Calu3 (cell line): ENCODE results near the gene CNNM4. TPM values are rescaled to one million over a fixed set of nuclear protein-coding genes. Genes with fewer than 3 reads are reported as not detected.

Source experiments
- Bru-seq: library from RNA; stranded (reverse); fragments of 400-500 nt; gene quantifications from one replicate; lab custom pipeline; 2021; lab: Mats Ljungman, UMichigan
- BruChase-seq, 2 experiments: library from RNA; stranded (reverse); fragments of 400-500 nt; gene quantifications; one replicate each; lab custom pipeline; 2021; lab: Mats Ljungman, UMichigan
- BruUV-seq: library from RNA; stranded (reverse); fragments of 400-500 nt; replicated peaks from 2 replicates; lab custom pipeline; 2021; lab: Mats Ljungman, UMichigan
- CTCF ChIA-PET: fragments of 300-600 bp; sonication (Branson Sonifier 250); formaldehyde crosslinking; loops from one replicate; lab custom pipeline; 2022; ENCODE audit warnings: antibody characterized with exemption; lab: Charles Lee
- DNase-seq: peaks from one replicate; pipeline ENCODE4 v3.0.0; 2022
- H3K27ac Mint-ChIP-seq: one replicate; pipeline ENCODE4 v1.8.0; 2022; ENCODE audit warnings: mixed read lengths; ENCODE audit not compliant: unreplicated experiment
- H3K27me3 Mint-ChIP-seq: one replicate; pipeline ENCODE4 v1.8.0; 2022; ENCODE audit warnings: mixed read lengths; ENCODE audit not compliant: unreplicated experiment
- H3K36me3 Mint-ChIP-seq: one replicate; pipeline ENCODE4 v1.8.0; 2022; ENCODE audit warnings: mild to moderate bottlenecking, moderate library complexity, mixed read lengths; ENCODE audit not compliant: insufficient read depth, unreplicated experiment
- H3K4me1 Mint-ChIP-seq: one replicate; pipeline ENCODE4 v1.8.0; 2022; ENCODE audit warnings: mild to moderate bottlenecking, low read depth, mixed read lengths; ENCODE audit not compliant: unreplicated experiment
- H3K4me3 Mint-ChIP-seq: one replicate; pipeline ENCODE4 v1.8.0; 2022; ENCODE audit warnings: mild to moderate bottlenecking, low read depth, moderate library complexity, mixed read lengths; ENCODE audit not compliant: unreplicated experiment
- H3K9me3 Mint-ChIP-seq: one replicate; pipeline ENCODE4 v1.8.0; 2022; ENCODE audit warnings: low read depth, mixed read lengths; ENCODE audit not compliant: unreplicated experiment
- intact Hi-C: fragments of 100-400 bp; cut with micrococcal nuclease; formaldehyde crosslinking; loops from one replicate; pipeline ENCODE4 v1.10.0; 2022; ENCODE audit not compliant: unreplicated experiment
- long read RNA-seq: library from polyadenylated mRNA; stranded (forward); transcript quantifications from one replicate; pipeline ENCODE4 v2.0.0, GENCODE V29; 2022
- total RNA-seq: library from RNA; stranded (reverse); gene quantifications from 2 replicates; pipeline ENCODE4 v1.2.3, GENCODE V29; 2022
- TF ChIP-seq, protein P1 (sequence below): fragments of 200-600 bp; IDR thresholded peaks from one replicate; pipeline ENCODE4 v1.8.0; 2022; ENCODE audit warnings: antibody characterized with exemption; ENCODE audit not compliant: unreplicated experiment

CNNM4 gene
- total RNA-seq (17.6 and 22.3 TPM in 2 replicates), Bru-seq, nascent RNA (percentile 46 among the genes with signal in this experiment), BruChase-seq, experiment 1, labeled RNA remaining after a 6-hour chase (percentile 64 among the genes with signal in this experiment), BruChase-seq, experiment 2, labeled RNA remaining after a 2-hour chase (percentile 52 among the genes with signal in this experiment)
- long read RNA-seq, full-length matches to known transcripts = 10 of 16 reads
- long read RNA-seq, partial matches to known transcripts = 2 of 16 reads
- long read RNA-seq, other reads (novel, unspliced or antisense) = 4 of 16 reads

DNA sequence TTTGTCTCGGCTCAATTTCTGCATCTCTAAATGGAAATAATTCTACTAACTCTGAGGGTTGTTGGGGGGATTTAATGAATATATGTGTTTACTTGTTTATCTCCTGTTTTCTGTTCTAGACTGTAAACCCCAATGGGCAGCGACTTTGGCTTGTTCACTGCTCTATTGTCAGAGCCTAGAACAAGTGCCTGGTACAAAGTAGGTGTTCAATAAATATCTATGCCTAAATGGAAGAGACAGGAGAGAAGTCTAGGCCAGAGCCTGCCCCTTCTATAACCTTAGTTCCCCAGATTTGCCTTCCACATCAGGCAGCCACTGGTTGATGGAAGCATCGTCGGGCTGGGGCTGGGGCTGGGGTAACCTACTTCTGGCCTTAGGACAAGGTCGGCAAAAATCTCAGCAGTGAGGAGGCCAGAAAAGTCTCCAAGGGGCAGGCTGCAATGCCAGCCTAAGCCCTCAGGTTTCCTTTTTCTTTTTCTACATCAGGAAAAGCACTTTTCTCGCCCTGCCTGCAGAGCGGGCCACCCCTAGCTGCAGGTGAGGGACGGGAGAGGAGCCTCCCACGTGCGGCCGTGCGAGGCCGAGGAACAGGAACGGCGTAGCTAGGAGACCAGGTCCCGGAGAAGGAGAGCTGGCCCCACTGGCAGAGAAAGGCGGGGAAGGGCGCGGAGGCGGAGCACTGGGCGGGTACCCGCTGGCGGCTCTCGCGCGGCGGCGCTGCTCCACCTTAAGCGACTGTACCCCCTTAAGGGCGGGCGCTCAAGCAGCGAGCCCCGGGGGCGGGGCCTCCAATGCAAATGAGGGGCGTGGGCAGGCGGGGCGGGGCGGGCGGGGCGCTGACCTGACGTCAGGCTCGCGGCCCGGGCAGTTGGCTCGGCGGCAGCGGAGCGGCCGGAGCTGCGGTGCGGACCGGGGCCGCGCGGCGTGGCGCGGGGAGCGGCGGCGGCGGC lies at the start of gene CNNM4:
TSS of gene CNNM4 (plus strand) at position 867 of the 950 bp plus-strand sequence. CDS start 98 bp downstream, outside the sequence.
- Mint-ChIP-seq H3K4me3 (peak within 1 kb of the TSS; percentile 72), H3K4me1 (peaks cover 38% of the 10 kb centered on the region), H3K27me3 (no peaks in the 10 kb centered on the region), H3K36me3 (peaks cover 31% of the 10 kb centered on the region), H3K9me3 (no peaks in the 10 kb centered on the region), H3K27ac (peak within 1 kb of the TSS; percentile 39)
- TF ChIP-seq, protein P1, sequence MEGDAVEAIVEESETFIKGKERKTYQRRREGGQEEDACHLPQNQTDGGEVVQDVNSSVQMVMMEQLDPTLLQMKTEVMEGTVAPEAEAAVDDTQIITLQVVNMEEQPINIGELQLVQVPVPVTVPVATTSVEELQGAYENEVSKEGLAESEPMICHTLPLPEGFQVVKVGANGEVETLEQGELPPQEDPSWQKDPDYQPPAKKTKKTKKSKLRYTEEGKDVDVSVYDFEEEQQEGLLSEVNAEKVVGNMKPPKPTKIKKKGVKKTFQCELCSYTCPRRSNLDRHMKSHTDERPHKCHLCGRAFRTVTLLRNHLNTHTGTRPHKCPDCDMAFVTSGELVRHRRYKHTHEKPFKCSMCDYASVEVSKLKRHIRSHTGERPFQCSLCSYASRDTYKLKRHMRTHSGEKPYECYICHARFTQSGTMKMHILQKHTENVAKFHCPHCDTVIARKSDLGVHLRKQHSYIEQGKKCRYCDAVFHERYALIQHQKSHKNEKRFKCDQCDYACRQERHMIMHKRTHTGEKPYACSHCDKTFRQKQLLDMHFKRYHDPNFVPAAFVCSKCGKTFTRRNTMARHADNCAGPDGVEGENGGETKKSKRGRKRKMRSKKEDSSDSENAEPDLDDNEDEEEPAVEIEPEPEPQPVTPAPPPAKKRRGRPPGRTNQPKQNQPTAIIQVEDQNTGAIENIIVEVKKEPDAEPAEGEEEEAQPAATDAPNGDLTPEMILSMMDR = no peak
- CTCF ChIA-PET = interaction anchor here (0.6 to 2.4 kb wide), 7 partner anchors 13 to 120 kb away, joined by 3 to 5 read pairs (median 3); no protein-coding TSS in a partner anchor
- DNase-seq = peak; percentile 93
- BruUV-seq = no TSS peak
- intact Hi-C loops = loop anchor here (5.0 kb wide), 2 partner anchors 57 to 123 kb away; partner anchors contain the start of genes CNNM3 and KANSL3

DNA sequence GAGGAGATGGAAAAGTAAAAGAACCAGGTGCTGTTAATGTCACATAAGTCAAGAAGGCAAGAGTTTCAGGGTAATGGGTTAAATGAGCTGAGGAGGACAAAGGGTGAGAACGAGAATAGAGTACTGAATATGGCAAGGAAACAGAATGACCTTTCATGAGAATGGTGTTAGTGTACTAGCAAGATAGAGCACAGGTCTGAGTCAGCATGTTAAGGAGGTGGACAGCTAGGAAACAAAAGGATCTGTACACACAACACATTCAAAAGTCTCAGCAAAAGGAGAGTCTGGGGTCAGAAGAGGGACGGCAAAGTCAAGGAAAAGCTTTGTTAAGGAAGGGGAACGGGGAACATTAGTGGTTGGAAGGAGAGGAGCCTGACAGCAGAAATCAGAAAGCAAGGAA lies 49.7 kb upstream of the CNNM4 start:
- Mint-ChIP-seq H3K27me3 (no peaks in the 10 kb centered on the region), H3K9me3 (no peaks in the 10 kb centered on the region), H3K4me3 (no peak overlapping the region), H3K27ac (no peak overlapping the region), H3K36me3 (peaks cover 30% of the 10 kb centered on the region), H3K4me1 (no peaks in the 10 kb centered on the region)
- TF ChIP-seq, protein P1 = no peak
- CTCF ChIA-PET = no interaction called here
- intact Hi-C loops = no loop called here
- no peak for DNase-seq
- no TSS peak for BruUV-seq

DNA sequence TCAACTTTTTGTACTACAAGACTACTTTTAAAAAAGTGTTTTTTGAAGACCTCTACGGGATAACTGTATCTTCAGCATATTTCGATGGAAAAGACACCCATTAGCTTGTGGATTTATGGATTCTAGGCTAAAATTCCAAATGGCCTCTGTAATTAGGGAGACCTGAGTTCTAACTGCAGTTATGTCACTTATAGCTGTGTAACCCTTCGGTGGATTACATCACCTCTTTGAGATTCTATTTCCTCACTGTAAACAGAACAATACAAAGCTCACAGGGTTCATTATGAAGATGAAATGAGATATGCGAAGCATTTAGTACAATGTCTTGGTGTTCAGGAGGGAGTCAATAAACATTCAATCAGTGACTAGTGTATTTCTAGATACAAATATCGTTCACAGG lies 45.0 kb upstream of the CNNM4 start:
- Mint-ChIP-seq H3K36me3 (peaks cover 9% of the 10 kb centered on the region), H3K9me3 (no peaks in the 10 kb centered on the region), H3K4me1 (no peaks in the 10 kb centered on the region), H3K4me3 (no peak overlapping the region), H3K27me3 (no peaks in the 10 kb centered on the region), H3K27ac (no peak overlapping the region)
- TF ChIP-seq, protein P1 = no peak
- intact Hi-C loops = no loop called here
- BruUV-seq = no TSS peak
- DNase-seq = no peak
- CTCF ChIA-PET = no interaction called here

DNA sequence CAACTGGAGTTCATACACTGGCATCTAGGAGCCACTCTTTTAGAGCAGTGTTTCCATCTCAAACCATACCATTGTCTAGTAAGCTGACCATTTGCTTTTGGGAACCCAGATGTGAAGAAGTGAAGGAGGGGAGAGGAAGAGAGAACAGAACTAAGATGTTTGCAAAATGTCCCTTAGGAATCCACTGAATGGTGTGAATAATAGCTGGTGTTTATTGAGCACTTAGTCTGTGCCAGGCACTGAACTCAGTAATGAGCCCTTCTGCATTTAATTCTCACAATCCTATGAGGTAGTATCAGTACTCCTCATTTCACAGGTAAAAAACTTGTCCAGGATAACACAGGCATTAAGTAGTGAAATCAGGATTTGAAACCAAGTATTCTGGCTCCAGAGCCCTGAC lies 44.3 kb upstream of the CNNM4 start:
- Mint-ChIP-seq H3K4me1 (no peaks in the 10 kb centered on the region), H3K27ac (no peak overlapping the region)
- BruUV-seq = no TSS peak

More for the DNA sequence above, 44.3 kb upstream of the CNNM4 start:
- no peaks in the 10 kb centered on the region for H3K27me3 Mint-ChIP-seq
- no peak overlapping the region for H3K4me3 Mint-ChIP-seq
- CTCF ChIA-PET = no interaction called here
- peaks cover 8% of the 10 kb centered on the region for H3K36me3 Mint-ChIP-seq
- intact Hi-C loops = no loop called here
- H3K9me3 Mint-ChIP-seq = no peaks in the 10 kb centered on the region
- TF ChIP-seq, protein P1 = no peak
- DNase-seq = no peak
